A673 (cell line): Measurements from ENCODE around the gene PDXP.

Experiments used
- CTCF ChIP-seq: fragments of 300-800, 200-600 bp; sonication (generic); conservative IDR thresholded peaks from 2 replicates; pipeline ENCODE4 v1.5.1; 2017; ENCODE audit warnings: low read depth, mild to moderate bottlenecking, antibody characterized with exemption, low read length, moderate library complexity, mixed read lengths
- EZH2 ChIP-seq: fragments of 200-600 bp; sonication (generic); IDR thresholded peaks from 2 replicates; pipeline ENCODE4 v1.6.1; 2017; ENCODE audit warnings: borderline replicate concordance, low read depth, mild to moderate bottlenecking, mixed read lengths, antibody characterized with exemption, low read length; ENCODE audit not compliant: poor library complexity, severe bottlenecking

GRCh38 chr22:37669586-37669985, 11.1 kb downstream of the PDXP start:
- TF ChIP-seq CTCF (no peak), EZH2 (no peak)
